Central memory CD4-positive, alpha-beta T cell (primary cell): Measurements from ENCODE around the gene PLEKHA4.

Experiments
- DNase-seq: peaks from one replicate; pipeline ENCODE4 v3.0.0; 2022

PLEKHA4 gene

DNA sequence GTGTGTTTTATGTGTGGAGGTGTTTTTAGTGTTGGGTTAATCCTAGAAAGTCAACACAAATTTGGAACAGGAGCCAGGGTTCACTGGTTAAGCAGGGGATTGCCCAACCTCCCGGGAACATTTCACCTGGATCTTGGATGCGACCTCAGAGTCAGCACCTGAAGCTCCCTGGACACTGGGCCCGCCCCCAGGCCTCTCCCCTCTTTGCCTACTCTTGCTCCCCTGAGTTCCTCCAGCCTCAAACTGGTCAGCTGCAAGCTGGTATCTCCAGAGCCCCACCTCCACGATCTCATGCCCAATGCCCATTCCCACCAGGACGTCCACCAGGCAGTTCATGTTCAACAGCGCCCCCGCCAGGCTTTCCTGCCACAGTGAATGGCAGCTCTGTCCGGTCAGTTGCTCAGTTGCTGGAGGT is 41.8 kb downstream of the PLEKHA4 start:
- no peak for DNase-seq

DNA sequence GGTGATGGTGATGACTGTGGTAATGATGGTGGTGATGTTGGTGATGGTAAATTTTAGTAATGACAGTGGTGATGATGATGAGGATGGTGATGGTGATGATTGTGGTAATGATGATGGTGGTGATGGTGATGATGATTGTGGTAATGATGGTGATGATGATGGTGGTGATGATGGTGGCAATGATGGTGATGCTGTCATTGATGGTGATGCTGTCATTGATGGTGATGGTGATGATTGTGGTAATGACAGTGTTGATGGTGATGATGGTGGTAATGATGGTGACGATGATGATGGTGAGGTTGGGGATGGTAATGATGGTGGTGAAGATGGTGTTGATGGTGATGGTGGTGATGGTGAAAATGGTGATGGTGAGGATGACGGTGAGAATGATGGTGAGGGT is 45.9 kb downstream of the PLEKHA4 start:
- no peak for DNase-seq

DNA sequence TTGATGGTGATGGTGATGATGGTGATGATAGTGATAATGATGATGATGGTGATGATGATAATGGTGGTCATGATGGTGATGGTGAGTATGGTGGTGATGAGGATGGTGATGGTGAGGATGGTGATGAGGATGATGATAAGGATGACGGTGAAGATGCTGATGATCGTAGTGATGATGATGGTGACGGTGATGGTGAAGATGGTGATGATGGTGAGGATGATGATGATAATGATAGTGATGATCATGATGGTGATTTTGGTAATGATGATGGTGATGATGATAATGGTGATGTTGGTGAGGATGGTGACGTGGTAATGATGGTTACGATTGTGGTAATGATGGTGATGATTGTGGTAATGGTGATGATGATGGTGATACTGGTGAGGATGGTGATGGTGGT is 46.8 kb downstream of the PLEKHA4 start:
- DNase-seq: no peak

DNA sequence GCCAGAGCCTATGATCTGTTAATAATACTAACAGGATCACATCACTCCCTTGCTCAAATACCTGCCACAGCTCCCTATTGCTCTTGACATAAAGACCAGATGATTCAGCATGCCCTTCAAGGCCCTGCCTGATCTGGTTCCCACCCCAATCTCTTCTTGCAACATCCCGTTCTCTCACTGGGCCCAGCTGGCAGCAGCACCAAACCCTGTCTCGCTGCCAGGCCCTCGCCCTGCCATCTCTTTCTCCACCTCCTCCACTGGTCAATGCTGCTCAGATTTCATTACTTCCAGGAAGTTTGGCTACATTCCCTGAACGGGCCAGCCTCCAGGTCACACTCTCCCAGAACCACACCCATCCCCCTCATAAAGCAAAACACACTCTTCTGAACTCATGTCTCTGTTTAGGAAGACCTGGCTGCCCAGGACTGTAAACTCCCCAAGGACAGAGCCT is 49.0 kb downstream of the PLEKHA4 start:
- no peak for DNase-seq

DNA sequence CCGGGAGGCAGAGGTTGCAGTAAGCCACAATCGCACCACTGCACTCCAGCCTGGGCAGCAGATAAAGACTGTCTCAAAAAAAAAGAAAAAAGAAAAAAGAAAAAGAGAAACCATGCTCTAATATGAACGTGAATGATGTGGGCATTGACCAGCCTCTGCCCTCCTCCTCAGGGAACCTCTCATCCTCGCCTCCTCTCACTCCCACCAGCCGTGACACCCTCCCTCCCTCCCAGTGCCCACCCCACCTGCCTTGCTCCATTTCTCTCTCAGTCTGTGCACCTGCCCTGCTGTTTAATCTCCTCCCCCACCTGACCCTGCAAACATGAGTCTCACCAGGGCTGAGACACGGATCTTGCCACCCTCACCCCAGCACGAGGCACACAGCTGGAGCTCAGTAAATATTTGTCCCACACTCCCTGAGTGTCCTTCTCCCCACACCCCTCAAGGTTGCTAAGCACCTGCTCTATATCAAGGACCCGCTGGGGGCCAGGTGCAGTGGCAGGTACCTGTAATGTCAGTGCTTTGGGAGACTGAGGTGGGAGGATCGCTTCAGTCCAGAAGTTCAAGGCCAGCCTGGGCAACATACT is 50.1 kb downstream of the PLEKHA4 start:
- DNase-seq: no peak

DNA sequence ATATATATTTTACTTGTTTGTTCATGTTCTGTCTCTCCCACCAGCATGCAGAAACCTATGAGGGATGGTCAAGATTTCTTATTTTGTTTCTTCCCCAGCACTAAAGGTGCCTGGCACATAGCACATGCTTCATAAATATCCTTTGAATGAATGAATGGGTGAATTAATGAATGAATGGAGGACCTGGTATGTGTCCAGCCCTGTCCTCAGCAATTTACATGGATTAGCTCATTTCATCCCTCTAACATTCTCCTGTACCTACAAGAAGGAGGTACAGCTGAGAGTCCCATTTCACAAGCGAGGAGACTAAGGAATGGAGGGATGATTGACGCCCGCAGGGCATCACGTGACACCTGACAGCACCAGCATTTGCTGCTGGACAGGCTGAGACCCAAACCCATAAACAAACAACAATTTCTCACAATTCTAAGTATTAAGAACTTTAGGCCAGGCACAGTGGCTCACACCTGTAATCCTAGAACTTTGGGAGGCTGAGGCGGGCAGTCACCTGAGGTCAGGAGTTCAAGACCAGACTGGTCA is 50.8 kb downstream of the PLEKHA4 start:
- no peak for DNase-seq

DNA sequence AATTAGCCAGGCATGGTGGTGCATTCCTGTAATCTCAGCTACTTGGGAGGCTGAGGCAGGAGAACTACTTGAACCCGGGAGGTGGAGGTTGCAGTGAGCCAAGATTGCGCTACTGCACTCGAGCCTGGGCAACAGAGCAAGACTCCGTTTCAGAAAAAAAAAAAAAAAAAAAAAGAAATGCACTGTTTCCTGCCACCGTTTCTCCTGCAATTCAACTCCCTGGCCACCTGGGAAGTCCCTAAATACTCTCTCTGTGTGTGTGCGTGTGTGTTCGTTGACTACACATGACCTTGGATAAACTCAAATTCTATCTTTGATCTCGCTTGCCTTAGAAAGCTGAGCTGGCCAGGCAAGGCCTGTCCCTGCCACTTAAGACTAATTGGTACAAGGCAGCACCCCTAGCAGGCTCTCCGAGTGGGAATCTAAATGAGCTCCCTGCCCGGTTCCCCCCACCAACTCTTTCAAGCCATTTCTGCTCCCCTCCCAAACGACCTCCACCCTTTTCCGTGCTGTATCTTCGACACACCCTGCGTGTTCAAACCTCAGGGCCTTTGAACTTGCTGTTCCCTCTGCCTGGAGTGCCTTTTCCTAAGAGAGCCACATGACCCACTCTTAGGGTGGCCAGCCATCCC is 52.4 kb downstream of the PLEKHA4 start:
- DNase-seq: peak; percentile 20

DNA sequence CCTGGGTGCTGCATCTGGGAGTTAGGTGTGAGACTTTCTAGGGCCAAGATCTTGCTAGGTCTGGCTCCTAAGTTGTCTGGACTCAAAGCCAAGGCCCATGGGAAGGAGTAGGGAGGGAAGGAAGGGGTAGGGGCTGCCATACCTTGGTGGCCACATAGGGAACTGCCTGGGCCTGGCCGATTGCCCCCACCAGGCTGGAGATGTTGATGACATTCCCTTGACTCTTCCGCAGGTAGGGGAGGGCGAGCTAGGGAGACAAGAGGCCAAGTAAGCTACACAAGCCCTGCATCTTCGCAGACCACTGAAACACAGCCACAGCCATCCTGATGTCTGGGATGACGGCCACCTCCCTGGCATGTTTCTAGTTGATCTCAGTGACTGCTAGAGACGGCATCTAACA is 53.5 kb downstream of the PLEKHA4 start:
- DNase-seq: no peak

DNA sequence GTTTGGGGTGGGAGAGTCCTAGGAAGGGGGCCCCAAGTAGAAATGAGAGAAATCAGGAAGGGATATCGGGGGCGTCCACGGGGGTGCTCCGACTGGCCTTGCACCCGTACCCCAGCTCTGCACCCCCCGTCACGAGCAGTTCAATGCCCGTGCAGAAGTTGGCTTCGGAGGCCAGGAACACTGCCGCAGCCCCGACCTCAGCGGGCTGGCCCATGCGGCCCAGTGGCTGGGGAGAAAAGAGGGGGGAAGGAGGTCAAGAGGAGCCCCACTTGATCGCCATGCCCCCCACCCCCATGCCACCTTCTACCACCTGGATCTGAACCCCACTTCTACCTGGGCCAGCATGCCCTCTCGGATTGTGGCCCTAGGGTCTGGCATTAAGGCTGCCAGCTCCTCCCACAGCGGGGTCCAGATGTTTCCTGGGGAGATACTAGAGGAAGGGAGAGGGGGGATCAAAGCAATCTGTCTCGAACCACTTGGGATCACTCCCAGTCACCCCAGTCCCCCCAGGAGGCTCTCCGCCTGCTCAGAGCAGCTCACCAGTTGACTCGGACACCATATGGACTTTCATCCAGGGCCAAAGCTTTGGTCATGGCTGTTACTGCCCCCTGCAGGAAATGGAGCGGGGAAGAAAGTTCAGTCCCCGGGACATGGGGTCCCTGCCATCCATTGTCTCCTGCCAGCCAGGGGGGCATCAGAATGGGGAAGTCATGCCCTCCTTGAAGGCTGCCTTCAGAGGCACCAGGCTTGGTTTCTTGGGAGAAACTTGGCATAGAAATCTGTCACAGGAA is 55.1 kb downstream of the PLEKHA4 start:
- DNase-seq: no peak

DNA sequence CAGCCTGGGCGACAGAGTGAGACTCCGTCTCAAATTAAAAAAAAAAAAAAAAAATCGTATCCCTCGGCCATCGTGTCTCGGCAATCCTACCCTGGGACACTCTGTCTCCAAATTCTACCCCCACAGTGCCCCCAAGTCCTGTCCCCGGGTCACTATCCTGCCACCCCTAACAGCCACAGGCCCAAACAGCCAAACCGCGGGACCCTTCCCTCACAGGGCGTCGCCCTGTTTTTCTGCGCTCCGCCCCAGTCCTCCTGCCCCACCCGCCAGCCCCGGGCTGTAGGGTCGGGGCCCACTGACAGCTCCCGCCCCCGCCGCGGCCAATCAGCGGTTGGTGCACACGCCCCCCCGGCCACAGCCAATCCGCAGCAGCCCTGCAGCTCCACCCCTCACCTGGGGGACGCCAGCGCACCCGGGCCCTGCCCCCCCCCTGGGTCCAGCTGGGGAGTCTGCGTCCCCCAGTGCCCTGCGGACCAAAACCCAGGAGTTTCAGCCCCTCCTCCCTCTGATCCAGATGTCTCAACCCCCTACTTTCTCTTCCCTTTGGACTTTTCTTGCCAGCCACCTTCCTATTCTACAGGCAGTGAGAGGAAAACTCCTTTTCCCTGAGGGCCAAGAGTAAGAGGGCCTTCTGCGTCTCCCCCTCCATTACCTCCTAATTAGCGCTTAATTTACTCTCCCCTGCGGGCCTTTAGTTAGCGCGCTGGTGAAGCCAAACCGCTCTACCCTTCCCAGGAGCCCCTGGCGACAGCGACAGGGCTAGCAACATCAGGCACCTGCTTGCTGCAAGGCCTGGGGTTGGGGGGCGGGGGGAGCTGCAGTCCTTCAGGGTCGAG is 56.1 kb downstream of the PLEKHA4 start:
- peak; percentile 34 for DNase-seq

DNA sequence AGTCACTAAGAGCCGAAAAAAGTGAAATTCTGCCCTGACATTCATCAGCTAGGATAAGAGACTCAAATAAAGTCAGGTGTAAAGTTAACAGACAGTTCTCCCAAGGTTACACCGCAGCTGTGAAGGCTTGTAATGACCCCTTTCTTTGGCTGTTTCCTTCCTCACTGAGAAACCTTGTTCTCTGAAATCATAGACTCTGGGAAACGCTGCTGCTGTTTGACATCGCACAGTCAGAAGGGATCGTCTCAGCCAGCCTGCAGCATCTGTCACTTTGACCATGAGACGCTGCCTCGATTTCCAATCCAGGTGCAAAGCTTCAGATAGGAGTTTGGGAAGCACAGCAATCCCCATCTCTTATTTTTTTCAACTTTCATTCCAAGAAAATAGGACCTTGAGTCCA is 58.3 kb downstream of the PLEKHA4 start:
- no peak for DNase-seq

DNA sequence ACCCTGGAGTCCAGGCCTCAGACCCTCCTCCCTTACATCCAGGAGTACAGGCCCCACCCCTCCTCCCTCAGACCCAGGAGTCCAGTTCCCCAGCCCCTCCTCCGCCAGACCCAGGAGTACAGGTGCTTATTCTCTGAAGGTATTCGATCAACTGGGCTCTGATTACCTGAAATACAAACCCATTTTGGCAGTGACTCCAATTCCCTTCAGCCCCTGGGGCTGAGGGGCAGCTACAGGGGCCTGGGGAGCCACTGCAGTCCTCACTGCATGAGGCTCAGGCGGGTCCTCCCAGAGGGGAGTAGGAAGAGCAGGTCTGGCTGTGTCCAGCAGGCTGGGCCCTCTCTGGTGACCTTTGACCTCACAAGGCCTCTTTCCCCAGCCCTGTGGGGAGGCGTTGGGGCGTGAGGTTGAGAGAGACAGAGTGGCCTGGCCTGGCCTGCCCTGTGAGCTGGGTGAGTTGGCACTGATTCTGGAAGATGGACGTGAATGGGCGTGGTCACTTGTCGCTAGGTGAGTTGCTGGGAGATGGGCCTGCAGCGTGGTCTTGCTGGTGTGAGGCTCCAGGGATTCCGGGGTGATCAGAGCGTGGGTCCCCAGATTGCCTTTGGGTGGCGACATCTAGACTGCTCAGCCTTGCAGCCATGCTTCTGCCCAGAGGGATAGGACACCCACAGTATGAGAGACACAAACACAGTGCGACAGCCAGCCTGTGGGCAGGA is 60.7 kb downstream of the PLEKHA4 start:
- no peak for DNase-seq

DNA sequence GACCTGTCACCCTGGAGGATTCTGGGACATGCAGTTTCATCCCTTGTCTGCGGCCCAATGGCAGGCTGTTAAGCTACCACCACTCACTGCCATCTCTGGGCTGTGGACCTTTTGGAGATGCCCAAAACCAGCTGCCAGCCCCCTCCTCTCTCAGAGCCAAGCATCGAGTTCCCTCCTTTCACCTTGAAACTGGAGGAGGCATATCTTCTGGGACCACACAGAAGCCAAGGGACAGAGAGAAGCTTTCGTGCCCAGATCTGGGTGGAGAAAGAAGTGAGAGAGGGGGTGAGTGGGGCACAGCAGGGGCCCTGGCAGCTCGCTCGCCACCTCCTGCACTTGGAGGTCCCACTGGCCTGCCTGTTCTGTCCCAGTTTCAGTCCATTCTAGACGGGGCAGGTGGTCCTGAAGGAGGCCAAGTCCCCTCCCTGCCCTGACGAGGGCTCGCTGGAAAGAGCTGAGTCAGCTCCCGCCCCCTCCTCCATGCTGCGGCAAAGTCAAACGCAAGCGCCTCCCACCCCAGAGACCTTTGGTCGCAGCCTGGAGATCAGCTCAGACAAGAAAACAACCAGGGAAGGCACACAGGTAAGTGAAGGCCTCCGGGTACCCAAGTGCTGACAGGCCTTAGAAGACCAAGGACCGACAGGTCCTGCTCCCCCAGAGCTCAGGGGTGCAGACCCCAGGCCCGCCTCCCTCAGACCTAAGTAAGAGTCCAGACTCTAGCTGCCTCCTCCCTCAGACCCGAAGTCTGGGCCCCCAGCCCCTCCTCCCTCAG is 61.4 kb downstream of the PLEKHA4 start:
- no peak for DNase-seq

DNA sequence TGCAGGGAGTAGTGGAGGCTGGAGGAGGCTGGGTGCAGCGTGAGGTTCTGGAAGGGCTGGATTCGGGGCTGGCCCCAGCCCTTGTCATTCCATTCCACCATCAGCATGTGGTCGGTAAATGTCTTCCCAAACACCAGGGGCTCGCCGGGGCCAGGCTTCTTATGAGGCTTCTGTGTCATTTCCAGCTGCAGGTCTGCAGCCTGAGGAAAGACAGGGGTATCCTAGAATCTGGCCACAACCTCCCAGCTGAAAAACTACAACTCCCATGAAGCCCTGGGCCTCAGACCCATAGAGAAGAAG is 61.9 kb downstream of the PLEKHA4 start:
- DNase-seq: peak; percentile 44

DNA sequence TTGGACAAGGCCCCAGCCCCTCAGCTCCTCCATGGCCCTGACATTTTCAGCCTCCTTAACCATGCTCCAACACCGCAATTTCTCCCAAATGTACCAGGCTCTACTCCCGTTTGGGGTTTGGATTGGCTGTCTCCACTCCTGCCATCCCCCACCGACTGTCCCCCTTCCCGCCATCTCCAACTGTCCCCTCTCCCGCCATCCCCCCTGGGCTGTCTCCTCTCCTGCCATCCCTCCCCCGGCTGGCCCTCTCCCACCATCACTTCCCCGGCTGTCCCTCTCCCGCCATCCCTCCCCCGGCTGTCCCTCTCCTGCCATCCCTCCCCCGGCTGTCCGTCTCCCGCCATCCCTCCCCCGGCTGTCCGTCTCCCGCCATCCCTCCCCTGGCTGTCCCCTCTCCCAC is 63.0 kb downstream of the PLEKHA4 start:
- DNase-seq: no peak

DNA sequence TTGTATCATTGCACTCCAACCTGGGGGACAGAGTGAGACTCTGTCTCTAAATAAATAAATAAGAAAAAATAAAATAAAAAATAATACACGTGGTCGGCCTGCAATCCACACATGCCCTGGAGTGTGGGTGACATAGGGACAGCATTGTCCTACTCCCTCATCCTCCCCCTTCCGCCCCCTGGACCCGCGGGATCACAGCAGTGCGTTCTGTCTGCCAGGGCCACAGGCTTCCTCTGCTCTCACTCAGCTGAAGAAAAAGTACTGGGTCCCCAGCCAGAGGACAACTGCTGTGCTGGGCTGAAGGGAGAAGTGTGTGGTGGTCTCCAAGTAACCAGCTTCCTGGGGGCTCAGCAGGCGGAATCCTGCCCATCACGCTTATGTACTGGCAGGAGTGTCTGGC is 63.9 kb downstream of the PLEKHA4 start:
- no peak for DNase-seq

DNA sequence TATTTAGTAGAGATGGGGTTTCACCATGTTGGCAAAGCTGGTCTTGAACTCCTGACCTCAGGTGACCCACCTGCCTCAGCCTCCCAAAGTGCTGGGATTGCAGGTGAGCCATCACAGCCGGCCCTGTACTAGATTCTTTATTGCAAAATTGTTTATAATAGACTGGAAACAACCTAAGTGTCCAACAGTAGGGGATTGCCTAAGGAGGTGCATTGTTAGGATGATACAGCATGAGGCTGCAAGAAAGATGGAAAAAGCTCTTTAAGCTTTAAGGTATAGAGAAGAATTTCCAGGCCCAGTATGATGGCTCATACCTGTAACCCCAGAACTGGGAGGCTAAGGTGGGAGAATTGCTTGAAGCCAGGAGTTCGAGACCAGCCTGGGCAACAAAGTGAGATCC is 65.8 kb downstream of the PLEKHA4 start:
- no peak for DNase-seq

DNA sequence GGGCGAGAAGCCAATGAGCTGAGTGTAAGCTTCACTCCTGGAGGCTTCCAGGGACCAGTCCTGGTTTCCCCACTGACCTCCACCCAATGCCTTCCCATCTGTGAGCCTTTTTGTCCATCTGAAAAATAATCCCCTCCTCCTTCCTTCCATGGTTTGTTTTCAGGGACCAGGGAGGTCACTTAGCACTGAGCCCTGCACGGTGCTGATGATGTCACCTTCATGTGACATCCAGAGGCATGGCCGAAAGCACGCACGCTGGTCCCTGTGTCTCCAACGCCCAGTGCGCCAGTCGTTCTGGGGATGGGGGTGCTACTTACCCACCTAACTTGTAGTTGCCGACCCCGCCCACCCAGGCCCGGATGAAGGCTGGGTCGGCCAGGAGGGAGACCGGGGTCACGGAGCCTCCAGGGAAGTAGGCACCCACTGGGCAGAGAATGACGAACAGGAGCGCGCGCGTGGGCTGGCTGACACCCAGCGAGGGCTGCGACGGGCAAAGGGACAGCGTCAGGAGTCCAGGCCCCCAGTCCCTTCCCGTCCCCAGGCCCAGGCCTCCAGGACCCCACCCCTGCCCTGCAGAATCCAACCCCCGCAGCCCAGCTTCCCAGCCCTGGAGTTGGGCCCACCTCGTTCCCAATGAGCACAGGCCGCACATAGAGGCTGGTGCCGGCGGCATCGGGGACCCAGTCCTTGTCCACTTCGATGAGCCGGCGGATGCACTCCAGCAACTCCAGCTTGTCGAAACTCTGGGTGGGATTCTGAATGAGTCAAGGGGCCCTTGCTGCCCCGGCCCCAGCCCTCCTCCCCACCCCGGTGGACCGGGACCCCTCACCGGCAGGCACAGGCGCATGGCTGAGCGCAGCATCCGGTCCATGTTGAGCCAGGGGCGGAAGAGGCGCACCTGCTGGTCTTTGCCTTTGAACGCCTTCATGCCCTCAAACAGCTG is 68.8 kb downstream of the PLEKHA4 start:
- no peak for DNase-seq

DNA sequence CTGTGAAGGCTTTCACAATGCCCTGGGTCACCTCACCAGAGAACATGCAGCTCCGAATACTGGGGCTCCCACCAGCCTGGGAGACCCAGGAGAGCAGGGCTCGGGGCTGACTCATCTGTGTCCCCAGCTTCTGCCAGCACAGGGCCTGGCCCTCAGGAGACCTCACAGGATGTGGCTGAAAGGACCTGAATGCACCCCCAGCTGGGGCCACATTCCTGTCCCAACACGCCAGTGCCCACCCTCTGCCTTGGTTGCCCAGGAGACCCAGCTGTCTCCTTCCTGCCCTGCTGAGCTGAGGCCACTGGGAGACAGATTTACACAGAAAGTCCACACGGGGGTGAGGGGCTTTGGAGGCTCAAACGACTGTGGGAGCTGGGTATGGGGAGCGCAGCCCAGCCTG is 69.5 kb downstream of the PLEKHA4 start:
- DNase-seq: no peak

DNA sequence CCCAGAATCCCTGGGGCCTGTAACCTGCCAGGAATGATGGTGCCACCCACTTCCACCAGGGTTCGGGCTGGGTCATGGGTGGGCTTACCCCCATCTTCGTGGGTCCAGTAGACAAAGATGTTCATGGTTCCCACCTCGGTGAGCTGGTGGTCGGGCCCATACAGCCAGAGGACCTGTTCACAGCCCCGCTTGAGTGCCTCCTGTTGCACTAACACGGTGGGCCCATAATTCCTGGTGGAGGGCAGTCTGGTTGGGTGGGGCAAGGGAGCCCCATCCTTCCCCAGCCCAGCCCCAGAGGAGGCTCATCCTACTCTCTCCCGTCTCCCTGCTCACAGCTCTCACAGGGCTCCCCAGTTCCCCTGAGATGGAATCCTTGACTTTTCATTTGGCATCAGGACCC is 71.3 kb downstream of the PLEKHA4 start:
- DNase-seq: no peak
